Bone marrow (tissue), 2 donors: ENCODE measurements around the gene SLC22A16.
"Not testable (repeated sequence)": the region's sequence is repeated elsewhere in the genome, so short reads cannot be mapped to it uniquely, and the experiment has no call there.

Experiments
- DNase-seq, 2 donors: peaks; one replicate each; lab custom pipeline; 2025; lab: John Stamatoyannopoulos, UW

The SLC22A16 gene

DNA sequence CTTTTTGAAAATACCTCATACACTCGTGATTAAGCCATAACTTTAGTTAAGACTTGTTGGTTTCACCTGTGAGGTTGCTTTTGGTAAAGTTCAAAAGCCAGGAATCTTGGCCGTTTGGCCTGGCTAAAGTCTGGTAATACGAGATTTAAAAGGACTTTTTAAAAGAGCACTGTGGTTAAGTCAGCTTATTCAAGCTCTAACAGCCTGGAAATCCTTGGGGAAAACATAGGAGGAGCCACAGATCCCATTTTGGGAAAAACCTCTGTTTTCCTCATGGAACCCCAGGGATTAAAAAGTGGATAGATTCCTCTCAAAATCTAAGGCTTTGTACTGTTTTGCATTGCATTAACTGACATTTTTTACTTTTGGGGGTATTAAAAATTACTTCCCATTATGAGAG is 13.7 kb upstream of the SLC22A16 start:
- no peak for DNase-seq

- DNase-seq = no peak
These were observed 12.3 kb upstream of the SLC22A16 start for GRCh38 chr6:110488606-110489190.

DNA sequence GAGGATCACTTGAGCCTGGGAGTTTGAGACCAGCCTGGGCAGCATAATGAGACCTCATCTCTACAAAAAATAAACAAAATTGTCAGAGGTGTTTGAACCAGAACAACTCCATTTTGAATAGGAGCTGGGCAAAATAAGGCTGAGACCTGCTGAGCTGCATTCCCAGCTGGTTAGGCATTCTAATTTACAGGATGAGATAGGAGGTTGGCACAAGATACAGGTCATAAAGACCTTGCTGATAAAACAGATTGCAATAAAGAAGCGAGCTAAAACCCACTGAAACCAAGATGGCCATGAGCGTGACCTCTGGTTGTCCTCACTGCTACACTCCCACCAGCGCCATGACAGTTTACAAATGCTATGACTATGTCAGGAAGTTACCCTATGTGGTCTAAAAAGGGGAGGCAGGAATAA is 11.6 kb upstream of the SLC22A16 start:
- not testable (repeated sequence) for DNase-seq

DNA sequence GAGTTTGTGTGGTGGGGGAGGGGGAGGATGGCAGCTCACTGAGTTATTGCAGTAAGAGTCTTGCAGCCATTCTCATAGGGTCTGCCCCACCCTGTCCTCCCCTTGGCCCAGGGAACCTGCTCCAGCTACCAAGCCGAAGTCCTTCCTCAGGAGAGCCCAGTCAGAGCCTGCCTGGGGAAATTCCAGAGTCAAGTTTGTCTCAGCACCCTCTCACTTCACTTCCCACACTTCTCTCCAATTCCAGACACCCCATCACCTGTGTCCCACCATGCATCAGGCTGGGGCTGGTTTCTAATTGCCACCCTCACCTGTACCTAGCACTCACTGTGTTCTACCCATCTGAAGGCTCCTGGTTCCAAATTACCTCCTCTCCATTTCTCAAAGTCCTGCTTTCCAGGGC is 10.3 kb upstream of the SLC22A16 start:
- DNase-seq = no peak

GRCh38 chr6:110485491-110485890 is 9.1 kb upstream of the SLC22A16 start:
- peak in 1 of 2 donors; percentile 12 for DNase-seq

GRCh38 chr6:110484321-110484720 is 7.9 kb upstream of the SLC22A16 start:
- no peak for DNase-seq

- DNase-seq = no peak
These were observed 6.5 kb upstream of the SLC22A16 start for GRCh38 chr6:110482774-110483400.

DNA sequence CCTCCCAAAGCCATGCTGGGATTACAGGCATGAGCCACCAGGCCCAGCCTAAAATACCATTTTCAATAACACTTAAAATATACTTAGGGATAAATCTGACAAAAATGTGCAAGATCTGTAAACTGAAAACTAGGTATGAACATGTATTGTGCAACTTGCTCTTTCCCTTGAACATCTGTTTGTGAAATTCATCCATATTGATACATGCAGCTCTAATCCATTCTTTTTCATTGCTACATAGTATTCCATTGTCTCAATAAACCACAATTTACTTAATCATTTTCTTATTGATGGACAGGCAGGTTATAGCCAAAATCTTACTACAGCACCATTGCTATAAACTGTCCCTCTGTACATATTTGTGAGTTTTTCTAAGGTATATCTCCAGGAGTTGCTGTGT is 4.7 kb upstream of the SLC22A16 start:
- no peak for DNase-seq

DNA sequence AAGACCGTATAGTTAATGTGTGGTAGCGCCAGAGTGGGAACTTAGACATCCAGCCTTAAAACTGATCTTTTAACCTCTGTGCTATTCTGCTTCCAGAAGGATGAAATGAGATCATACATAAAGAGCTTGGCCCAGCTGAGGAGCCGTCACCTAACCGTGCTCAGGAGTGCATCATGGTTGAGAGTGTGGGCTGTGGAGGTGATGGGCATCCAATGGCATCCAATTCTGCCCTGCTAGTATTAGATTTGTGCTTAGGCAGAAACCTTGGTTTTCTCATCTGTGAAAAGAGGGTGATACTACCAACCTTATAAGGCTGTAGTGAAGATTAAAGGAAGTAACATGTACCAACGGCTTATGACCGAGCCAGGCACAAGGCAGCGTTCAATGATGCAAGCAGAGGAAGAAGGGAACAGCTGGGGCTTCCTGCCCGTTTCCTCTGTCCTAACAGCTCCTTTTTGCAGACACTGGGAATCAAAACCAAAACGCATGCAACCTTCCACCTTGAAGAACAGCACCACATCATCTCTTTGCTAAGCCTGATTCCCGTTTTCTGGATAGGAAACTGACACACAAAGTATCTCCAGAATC is 1.3 kb downstream of the SLC22A16 start:
- DNase-seq = peak; percentile 37 to 94

DNA sequence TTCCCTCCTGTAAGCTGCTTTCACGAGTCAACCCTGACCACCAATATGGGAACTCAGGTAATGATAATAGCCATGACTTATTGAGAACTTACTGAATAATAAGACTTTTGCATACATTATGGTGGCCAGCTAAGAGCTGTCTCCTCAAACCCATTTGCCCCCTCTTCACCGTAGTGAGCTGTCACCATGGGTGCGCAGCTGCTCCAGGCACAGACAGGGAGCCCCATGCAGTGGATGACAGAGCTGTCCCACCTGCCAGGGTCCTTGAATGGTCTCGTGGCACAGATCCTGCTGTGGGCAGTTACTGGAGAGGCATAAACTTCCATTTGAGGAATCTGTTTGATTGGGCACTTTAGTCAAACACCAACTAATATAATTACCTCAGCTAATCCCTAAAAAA is 1.9 kb downstream of the SLC22A16 start:
- DNase-seq = no peak

- DNase-seq = no peak
These were observed 3.7 kb downstream of the SLC22A16 start for GRCh38 chr6:110472739-110473138.

DNA sequence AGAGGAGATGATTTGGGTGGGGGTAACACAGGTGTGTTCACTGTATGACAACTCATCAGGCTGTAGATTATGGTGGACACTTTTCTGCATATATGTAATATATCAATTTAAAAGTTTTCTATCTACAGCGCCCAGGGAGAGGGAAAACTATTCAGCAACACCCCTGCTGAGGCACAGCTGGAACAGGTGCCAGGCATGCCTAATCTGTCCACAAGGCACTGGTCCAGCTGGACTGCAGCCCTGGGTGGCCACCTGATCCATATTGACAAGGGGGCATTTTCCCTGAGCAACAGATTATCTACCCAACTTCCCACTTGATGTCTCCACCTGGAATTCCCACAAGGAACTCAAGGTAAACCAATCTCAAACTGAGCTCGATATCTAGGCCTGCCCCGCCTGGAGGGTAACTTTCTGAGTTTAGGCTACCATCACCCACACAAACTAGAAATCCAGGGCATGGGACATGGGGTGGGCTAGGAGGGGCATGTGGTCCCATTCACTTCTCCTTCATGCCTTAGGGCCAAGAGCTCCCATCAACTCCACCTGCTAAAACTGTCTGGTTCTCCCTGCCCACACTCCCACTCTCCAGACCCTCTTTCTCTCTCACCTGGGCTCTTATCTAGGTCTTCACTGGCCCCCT is 4.6 kb downstream of the SLC22A16 start:
- DNase-seq = no peak

GRCh38 chr6:110468731-110469130 is 7.7 kb downstream of the SLC22A16 start:
- DNase-seq = no peak

- DNase-seq = no peak
These were observed 8.8 kb downstream of the SLC22A16 start for GRCh38 chr6:110467566-110468140.

DNA sequence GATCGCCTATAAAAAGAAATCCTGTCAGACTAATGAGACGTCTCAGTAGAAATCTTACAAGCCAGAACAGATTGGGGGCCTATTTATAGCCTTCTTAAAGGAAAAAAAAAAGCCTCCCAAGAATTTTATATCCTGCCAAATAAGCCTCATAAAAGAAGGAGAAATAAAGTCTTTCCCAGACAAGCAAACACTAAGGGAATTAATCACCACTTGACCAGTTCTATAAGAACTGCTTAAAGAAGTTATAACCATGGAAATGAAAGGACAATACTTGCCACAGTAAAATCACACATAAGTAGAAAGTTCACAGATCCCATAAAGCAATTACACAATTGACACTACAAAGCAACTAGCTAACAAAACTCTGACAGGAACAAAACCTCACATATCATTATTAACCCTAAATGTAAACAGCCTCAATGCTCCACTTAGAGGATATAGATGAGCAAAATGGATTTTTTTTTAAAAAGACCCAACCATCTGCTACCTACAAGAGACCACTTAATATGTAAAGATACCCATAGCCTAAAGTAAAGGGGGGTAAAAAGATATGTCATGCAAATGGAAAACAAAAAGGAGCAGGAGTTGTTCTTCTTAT is 13.4 kb downstream of the SLC22A16 start:
- no peak for DNase-seq

GRCh38 chr6:110461376-110461775 is 15.0 kb downstream of the SLC22A16 start:
- no peak for DNase-seq

DNA sequence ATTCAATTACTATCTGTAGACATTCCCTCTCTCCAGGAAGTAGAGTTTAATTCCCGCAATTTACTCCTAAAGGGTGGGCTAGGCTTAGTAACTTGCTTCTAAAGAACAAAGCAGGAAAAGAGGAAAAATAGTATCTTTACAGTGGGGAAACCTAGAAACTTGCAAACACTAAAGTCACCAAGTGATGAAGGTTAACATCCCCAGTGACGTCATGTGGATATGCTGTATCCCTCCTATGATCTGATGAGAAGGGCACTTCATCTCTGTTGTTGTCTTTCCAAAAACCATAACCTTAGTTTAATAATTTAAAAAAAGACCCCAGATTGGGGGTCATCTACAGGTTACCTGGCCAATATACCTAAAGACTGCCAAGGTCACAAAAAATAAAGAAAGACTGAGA is 17.3 kb downstream of the SLC22A16 start:
- DNase-seq = no peak

DNA sequence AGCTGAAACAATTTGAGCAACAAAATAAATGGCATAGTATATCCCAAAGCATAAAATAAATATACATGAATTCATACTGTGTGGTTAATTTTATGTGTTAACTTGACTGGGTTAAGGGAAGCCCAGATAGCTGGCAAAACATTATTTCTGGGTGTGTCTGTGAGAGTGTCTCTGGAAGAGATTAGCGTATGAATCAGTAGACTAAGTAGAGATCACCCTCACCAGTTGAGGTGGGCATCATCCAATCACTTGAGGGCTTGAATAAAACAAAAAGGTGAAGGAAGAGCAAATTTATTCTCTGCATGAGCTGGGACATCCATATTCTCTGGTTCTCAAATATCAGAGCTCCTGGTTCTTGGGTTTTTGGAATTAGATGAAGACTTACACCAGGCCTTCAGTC is 17.9 kb downstream of the SLC22A16 start:
- no peak for DNase-seq

GRCh38 chr6:110457567-110458175 is 18.7 kb downstream of the SLC22A16 start:
- DNase-seq = not testable (repeated sequence)

DNA sequence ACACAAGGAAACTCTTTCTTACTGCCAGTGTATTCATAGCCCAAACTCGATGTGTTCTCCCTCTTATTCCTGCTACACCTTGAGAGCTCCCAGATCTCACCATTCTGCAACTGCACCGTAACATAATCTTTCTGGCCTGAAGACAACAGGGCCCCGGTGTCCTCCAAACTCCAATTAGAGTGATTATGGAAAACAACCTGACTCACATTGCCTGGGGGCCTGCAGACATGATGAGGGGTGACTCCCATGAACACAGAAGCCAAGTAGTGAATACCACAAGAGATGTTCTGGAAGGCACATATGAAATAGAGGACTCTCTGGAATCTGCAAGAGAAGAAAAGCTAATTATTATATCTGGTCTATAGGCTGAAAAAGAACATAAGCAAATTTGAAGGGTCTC is 19.7 kb downstream of the SLC22A16 start:
- no peak for DNase-seq

DNA sequence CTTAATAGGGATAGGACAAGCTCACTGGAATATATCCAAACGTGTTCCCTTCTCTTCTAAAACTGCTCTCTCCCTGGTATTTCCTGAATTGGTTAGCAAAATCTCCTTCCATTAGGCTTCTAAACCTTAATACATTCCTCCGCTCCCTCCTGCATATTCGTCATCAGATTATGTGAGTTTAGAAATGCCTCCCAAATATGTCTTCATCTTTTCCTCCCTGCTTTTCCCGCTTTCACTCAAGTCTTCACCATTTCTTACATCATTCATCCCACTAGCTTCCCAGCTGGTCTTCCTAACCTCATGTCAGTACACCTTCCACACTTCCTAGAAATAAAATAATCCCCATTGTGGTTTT is 26.9 kb downstream of the SLC22A16 start:
- DNase-seq = no peak
